ENCODE measurements around the gene AARS1.

Gene AARS1

GRCh38 chr16:70290949-70291519 lies 1.7 kb upstream of the AARS1 start:
- TF ChIP-seq REST (IDR thresholded peaks at IDR 0.05; ENCODE audit: insufficient read depth in 1 of 2, low read depth in 2 of 2, low read length in 2 of 2): no peak
- no peak for TF ChIP-seq SIN3A (IDR thresholded peaks at IDR 0.05; ENCODE audit: borderline replicate concordance, insufficient read depth, low read length)
- no peak for TF ChIP-seq TAF1 (IDR thresholded peaks at IDR 0.05; ENCODE audit: borderline replicate concordance, insufficient read depth, low read length)
- no peak for TF ChIP-seq FOXP2 (optimal IDR thresholded peaks at IDR 0.05; ENCODE audit: borderline replicate concordance, extremely low read depth, extremely low read length, insufficient read depth)
- no peak for TF ChIP-seq POLR2AphosphoS5 (IDR thresholded peaks at IDR 0.05; ENCODE audit: low read depth, low read length)

- TF ChIP-seq POLR2AphosphoS5 (IDR thresholded peaks at IDR 0.05; ENCODE audit: low read depth, low read length): peak; percentile 15; the same call in 1 of the 2 replicates
These were observed 1.9 kb downstream of the AARS1 start for GRCh38 chr16:70287304-70287971.

GRCh38 chr16:70276392-70276791 lies 12.9 kb downstream of the AARS1 start:
- TF ChIP-seq POLR2AphosphoS5 (IDR thresholded peaks at IDR 0.05; ENCODE audit: low read depth, low read length): no peak
- TF ChIP-seq FOXP2 (optimal IDR thresholded peaks at IDR 0.05; ENCODE audit: borderline replicate concordance, extremely low read depth, extremely low read length, insufficient read depth): no peak
- no peak for TF ChIP-seq TAF1 (IDR thresholded peaks at IDR 0.05; ENCODE audit: borderline replicate concordance, insufficient read depth, low read length)
- TF ChIP-seq SIN3A (IDR thresholded peaks at IDR 0.05; ENCODE audit: borderline replicate concordance, insufficient read depth, low read length): no peak
- no peak for TF ChIP-seq REST (IDR thresholded peaks at IDR 0.05; ENCODE audit: insufficient read depth in 1 of 2, low read depth in 2 of 2, low read length in 2 of 2)

- TF ChIP-seq FOXP2 (optimal IDR thresholded peaks at IDR 0.05; ENCODE audit: borderline replicate concordance, extremely low read depth, extremely low read length, insufficient read depth): no peak
- TF ChIP-seq REST (IDR thresholded peaks at IDR 0.05; ENCODE audit: insufficient read depth in 1 of 2, low read depth in 2 of 2, low read length in 2 of 2): no peak
- no peak for TF ChIP-seq TAF1 (IDR thresholded peaks at IDR 0.05; ENCODE audit: borderline replicate concordance, insufficient read depth, low read length)
- TF ChIP-seq SIN3A (IDR thresholded peaks at IDR 0.05; ENCODE audit: borderline replicate concordance, insufficient read depth, low read length): no peak
These were observed 17.6 kb downstream of the AARS1 start for GRCh38 chr16:70271696-70272095.

GRCh38 chr16:70270176-70270575 lies 19.1 kb downstream of the AARS1 start:
- TF ChIP-seq POLR2AphosphoS5 (IDR thresholded peaks at IDR 0.05; ENCODE audit: low read depth, low read length) (no peak), TAF1 (IDR thresholded peaks at IDR 0.05; ENCODE audit: borderline replicate concordance, insufficient read depth, low read length) (no peak), FOXP2 (optimal IDR thresholded peaks at IDR 0.05; ENCODE audit: borderline replicate concordance, extremely low read depth, extremely low read length, insufficient read depth) (no peak), SIN3A (IDR thresholded peaks at IDR 0.05; ENCODE audit: borderline replicate concordance, insufficient read depth, low read length) (no peak), REST (IDR thresholded peaks at IDR 0.05; ENCODE audit: insufficient read depth in 1 of 2, low read depth in 2 of 2, low read length in 2 of 2) (no peak)
